Measurements from ENCODE around the gene ORMDL3.

ORMDL3 gene

DNA sequence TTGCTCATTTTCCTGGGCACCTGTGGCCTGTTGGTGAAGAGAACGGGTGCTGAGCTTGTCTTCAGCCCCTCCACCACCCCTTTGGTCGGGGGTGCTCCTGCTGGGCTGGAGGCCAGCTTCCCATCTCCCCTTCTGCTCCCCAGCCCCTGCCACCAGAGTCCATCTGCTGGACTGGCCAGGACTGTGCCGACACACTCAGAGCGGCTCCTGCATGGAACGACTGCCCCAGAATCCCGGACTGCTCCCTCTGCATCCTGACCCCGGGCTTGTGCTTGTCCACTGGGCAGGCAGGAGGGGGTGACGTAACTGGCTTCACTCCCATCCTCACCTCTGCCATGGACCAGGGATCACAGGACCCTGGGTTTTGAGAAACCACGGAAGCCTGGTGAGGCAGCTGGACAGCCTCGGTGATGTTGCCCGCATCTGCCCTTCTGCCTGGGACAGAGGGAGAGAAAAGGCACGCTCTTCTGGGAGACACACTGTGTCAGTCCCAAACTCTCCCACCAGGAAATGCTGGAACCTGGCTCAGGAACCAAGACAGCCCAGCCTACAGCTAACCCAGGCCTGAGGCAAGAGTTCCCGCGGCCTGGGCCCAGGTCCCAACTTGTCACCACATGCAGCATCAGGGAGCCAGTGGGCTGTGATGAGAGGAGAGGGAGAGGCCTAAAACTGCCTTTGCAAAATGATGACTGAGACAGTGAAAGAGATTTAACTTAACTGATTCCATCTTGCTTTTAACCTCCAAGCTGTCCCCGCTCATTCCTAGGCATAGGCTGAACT lies 19.3 kb upstream of the ORMDL3 start:
- TF ChIP-seq, protein P1, sequence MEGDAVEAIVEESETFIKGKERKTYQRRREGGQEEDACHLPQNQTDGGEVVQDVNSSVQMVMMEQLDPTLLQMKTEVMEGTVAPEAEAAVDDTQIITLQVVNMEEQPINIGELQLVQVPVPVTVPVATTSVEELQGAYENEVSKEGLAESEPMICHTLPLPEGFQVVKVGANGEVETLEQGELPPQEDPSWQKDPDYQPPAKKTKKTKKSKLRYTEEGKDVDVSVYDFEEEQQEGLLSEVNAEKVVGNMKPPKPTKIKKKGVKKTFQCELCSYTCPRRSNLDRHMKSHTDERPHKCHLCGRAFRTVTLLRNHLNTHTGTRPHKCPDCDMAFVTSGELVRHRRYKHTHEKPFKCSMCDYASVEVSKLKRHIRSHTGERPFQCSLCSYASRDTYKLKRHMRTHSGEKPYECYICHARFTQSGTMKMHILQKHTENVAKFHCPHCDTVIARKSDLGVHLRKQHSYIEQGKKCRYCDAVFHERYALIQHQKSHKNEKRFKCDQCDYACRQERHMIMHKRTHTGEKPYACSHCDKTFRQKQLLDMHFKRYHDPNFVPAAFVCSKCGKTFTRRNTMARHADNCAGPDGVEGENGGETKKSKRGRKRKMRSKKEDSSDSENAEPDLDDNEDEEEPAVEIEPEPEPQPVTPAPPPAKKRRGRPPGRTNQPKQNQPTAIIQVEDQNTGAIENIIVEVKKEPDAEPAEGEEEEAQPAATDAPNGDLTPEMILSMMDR (IDR thresholded peaks at IDR 0.05) = no peak

GRCh38 chr17:39944393-39944711 lies 17.0 kb upstream of the ORMDL3 start:
- TF ChIP-seq, protein P1 (IDR thresholded peaks at IDR 0.05) = no peak

DNA sequence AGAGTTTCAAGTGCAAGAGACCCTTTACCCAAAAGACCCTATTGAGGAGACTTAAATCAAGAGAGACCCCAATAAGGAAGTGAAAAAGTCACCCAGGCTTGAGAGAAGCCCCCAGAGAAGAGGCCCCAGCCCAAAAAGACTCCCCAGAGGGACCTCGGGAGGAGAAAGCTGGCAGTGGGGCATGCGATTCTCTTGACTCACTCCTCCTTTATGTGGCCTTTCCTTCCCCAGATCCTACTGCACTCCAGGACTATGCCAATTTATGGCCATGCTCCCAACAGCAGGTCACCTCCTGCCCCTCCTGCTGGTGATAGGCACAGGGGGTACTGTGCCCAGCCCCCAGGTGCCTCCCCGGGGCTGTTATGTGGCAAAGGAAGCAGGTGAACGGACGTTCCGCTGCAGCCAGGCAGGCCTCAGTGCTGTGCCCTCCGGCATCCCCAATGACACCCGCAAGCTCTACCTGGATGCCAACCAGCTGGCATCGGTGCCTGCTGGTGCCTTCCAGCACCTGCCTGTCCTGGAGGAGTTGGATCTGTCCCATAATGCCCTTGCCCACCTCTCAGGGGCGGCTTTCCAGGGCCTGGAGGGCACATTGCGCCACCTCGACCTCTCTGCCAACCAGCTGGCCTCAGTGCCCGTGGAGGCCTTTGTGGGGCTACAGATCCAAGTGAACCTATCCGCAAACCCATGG lies 16.4 kb upstream of the ORMDL3 start:
- TF ChIP-seq, protein P1 (IDR thresholded peaks at IDR 0.05) = no peak

DNA sequence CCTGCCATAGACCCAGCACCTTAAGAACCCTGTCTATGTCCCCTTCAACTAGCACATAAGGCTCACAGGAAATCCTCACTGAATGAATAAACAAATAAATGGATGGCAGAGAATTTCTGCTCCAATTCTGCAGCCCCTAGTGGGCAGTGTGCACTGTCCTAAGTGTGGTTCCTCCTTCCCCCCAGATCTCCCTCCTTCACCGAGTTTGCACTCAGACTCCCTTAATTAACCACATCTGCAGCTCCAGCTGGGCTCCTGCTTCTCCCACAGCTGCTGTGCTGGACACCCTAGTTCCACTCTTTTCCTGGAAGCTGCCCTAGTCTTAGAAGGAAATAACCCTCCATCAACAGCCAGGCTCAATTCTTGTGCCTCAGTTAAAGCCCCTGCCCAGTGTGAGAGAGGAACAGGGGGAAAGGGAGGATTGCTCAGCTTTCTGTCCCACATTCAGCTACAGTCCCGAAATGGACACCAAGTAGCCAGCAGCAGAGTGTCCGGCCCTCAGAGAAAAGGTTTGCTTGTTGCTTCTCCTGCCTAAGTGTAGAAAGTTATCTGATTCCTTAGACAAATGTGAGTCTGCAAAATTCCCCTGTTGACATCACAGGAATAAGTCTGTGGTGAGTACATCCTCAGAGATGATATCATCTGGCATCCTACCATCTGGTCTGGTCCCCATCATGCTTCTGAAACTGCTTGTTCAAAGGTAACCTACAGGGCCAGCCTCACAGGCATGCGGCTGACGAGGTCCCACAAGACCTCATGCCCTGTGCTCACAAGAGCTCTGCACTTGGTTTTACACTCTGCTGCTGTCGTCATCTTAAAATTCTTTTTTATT lies 12.4 kb upstream of the ORMDL3 start:
- TF ChIP-seq, protein P1 (IDR thresholded peaks at IDR 0.05) = 0 out of 2 replicates have a peak, but pooled peaks have one; percentile 11

DNA sequence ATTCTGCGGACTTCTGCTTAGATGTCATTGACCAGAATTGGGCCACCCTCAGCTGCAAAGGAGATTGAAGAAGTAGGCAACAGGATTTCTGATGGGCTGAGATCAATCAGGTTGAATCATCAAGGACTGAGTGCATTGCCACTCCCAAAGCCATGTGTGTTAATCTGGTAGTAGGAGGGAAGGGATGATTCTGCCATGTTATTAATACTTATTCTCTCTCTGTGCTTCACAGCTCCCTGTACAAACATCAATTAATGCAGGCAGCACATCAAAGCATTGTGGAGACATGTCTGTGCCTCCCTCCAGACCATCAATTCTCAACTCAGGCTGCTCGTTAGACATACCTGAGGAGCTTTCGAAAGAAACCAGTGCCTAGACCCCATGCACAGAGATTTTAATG lies 11.7 kb upstream of the ORMDL3 start:
- TF ChIP-seq, protein P1 (IDR thresholded peaks at IDR 0.05) = no peak

DNA sequence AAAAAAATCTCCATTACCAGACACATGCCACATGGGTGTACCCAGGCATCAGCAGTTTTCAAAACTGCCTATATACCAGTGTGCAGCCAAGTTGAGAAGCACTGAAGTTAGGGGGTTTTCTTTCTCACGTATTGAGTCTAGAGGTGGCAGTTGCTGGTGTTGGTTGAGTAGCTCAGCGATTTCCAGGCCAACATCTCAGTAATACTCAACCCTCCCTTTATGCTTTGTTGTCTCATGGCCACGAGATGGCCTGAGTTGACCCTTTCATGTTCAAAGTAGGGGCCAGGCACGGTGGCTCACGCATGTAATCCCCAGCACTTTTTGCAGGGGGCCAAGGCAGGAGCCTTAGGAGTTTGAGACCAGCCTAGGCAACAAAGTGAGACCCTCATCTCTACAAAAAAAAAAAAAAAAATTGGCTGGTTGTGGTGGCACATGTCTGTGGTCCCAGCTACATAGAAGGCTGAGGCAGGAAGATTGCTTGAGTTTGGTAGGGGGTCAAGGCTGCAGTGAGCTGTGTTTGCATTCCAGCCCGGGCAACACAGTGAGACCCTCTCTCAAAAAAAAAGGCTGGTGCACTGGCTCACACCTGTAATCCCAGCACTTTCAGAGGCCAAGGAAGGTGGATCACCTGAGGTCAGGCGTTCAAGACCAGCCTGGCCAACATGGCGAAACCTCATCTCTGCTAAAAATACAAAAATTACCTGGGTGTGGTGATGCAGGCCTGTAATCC lies 10.9 kb upstream of the ORMDL3 start:
- TF ChIP-seq, protein P1 (IDR thresholded peaks at IDR 0.05) = no peak

GRCh38 chr17:39937447-39937846 lies 10.0 kb upstream of the ORMDL3 start:
- TF ChIP-seq, protein P1 (IDR thresholded peaks at IDR 0.05) = no peak

Measured in LNCAP (cell line).